NCI-H345 treated with DMSO at 0.1 percent for 48 hours (cell line): Measurements from ENCODE around the gene PCGF3.
A peak's percentile ranks its signal among the peaks of the same experiment; 100 is the strongest.
"Not testable (repeated sequence)": the region's sequence is repeated elsewhere in the genome, so short reads cannot be mapped to it uniquely, and the experiment has no call there.

Source experiments
- DNase-seq: peaks from one replicate; lab custom pipeline; 2025; ENCODE audit not compliant: unreplicated experiment; lab: John Stamatoyannopoulos, UW

Gene PCGF3

GRCh38 chr4:682490-683172, 23.0 kb upstream of the PCGF3 start:
- no peak for DNase-seq

DNA sequence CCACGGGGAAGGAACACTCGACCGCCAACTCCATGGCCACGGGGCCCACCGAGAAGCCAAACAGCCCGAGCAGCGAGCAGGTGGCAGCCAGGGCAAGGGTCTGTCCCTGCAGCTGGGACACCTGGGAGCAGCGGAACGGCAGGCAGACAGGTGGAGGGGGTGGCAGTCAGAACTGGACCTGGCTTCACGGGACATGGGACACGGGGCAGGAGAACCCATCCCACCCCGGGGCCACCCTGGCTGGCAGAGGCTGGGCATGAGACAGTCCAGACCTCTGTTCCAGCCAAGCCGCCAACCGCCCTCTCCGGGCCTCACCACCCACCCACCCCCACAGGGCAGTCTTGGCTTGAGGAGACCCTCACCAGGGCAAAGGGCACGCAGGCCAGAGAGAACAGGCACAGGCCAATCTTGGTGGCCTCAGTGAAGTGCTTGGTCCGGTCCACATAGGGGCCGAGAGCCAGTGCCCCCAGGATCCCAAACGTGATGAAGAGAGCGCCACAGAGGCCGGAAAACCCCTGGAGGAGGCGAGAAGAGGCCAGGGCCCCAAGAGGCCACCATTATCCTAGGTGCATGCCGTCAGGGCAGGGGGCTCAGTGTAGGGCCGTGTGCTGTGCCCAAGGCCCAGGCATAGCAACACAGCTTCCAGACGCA, 22.3 kb upstream of the PCGF3 start:
- no peak for DNase-seq

- peak; percentile 20 for DNase-seq
Observed at GRCh38 chr4:683982-684622, 21.5 kb upstream of the PCGF3 start.

DNA sequence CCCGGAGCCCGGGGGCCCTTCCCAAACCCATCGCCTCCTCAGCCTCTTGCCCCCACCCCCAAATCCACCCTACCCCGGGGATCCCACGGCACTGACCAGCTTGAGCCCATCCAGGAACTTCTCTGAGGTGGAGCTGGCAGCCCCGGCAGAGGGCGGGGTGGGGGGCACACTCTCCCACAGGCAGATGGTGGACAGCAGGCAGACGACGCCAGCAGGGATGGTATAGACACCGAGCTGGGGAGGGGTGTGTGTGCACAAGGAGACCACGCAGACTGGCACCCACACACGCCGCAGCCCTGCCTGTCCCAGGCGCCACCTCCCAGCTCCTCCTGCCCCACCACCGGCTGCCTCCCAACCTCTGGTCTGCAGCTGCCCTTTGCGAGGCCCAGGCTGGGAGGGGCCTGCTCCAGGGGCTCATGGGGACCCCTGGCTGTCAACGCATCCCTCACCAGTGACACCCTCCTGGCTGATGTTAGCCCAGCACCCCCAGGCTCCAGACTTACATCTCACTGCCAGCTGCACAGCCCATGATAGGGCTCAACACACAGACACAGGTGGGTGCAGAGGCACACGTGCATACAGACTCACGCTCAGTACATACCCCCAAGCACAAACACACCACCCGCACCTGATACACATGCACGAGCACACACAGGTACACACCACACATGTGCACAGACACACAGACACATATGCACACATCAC, 20.9 kb upstream of the PCGF3 start:
- no peak for DNase-seq

GRCh38 chr4:685679-686412, 19.8 kb upstream of the PCGF3 start:
- no peak for DNase-seq

GRCh38 chr4:686413-687040, 19.1 kb upstream of the PCGF3 start:
- DNase-seq: no peak

DNA sequence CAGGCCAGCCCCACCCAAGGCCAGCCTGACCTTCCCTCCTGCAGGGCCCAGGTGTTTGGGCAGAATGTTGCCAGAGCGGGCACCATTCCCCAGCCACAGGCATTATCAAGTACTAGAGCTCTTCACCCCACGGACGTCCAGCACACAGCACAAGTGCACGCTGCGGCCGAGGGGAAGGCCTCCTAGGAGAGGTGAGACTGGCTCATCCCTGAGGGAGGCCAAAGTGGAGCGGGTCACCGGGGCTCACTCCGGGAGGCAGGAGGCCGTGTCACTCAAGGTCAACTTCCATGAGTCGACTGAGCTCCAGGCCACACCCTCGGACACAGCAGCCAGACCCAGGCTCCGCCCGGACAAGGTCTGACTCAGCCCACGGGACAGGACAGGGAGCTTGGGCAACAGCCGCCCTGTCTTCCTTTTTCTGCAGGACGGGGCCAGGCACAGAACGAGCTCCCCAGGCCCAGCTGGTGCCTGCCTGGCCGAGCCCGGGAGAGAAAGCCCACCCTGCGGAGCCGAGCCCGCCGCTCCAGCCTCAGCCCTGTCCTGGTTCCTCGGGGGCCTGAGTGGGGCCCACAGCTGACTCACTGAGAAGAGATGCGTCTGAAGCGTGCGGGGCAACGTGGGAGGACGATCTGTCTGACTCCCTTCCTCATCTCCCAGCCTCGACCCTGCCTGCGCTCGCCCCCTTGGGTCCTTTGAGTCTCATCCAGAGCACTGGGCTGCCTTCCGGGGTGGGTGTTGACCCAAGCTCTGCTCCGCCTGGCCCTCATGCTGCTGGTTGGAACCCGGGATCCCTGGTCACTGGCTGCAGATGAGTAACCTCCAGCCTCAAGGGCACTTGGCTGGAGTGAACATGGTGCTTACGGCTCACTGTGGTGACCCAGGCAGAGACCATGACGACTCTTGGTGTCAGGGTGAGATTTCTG, 18.3 kb upstream of the PCGF3 start:
- no peak for DNase-seq

DNA sequence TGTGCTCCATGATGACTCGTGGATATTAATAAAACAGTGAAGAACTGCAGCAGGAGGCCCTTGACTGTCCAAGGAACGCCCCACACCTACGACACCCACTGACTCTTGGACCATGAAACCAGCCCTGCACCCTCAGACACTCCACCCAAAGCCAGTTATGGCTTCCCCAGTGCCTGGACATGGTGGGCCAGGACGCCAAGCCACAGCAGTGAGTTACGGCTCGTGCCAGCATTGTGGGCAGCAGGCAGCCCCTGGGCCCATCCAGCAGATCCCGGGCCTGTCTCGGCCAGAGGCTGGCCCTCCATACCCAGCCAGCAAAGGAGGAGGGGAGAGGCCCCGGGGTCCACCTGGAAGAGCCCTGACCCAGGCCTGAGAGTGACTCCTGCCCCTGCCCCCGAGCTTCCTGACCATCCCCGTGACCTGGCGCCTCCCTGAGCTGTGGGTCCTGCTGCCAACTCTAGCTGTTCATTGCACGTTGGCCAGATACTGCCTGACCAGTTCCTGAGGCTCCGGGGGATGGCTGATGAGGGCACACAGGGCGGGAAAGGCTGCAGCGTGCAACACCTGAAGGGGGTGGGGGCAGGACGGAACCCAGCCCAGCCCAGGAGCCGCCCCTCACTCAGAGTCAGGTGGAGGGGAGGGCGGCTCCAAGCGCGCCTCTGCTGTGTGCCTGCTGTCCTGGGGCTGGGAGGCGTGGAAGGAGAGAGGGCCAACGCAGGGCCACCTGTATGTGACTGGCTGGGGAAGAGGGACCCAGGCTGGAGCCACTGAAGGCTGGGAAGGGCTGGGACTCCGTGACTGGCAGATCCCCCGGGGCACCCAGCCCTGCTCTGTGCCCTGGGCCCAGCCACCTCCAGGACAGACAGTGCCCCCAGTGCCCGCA, 17.4 kb upstream of the PCGF3 start:
- DNase-seq: no peak

DNA sequence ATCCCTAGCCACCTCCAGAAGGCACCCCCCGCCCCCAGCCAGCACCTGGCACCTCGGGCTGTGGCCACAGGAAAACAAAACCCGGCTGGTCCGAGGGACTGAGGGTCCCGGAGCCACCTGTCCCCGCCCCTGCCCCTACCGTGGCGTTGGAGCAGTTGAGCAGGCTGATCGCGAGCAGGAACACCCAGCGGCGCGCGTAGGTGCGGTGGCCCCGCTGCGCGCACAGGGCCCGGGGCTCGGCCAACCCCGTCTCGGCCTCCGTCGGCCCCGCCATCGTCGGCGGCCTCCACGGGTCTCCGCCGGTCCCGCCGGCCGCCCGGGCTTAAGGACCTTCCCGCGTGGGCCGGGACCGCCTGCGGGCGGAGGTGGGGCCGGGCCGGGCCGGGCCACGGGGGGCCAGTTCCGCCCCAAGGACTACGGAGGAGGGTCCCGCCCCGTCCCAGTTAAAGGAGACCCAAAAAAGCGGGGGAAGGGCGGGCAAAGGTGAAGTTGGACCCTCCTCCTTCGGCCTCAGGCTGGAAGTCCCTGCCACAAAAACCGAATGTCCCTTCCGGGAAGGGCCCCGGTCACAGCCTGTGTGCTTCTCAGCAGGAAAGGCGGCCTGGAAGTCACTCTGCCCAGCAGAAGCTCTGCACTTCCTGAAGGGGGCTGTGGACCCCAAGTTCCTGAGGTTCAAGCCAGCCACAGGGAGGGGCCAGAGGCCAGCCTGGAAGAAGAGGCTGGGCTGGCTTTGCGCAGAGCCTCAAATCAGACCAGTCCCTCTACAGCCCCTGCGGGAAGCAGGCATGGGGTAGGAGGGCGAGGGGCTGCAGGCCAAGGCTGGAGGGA, 16.6 kb upstream of the PCGF3 start, which contains the start of gene SLC49A3:
Gene SLC49A3 (minus strand): TSS at position 298 of the 828 bp plus-strand sequence. CDS start 24 bp downstream, at position 274.
- DNase-seq: no peak

DNA sequence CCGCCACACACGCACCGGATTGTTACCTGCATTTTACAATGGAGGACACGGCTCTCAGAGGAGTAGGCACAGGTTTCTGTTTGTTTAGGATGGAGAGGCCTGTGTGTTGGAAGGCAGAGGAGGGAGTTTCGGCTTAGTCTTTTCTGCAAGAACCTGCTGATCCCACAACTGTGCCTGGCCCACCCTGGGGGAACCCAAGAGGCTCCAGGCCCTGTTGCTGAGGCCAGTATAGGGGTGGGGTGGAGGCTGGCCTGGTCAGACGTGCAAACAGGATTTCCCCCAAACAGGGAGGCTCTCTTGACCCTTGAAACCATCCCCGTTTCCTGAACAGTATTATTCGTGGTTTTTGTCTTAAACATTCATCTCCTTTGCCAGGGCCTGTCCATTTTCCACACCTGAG, 15.9 kb upstream of the PCGF3 start:
- no peak for DNase-seq

GRCh38 chr4:692771-693554, 12.7 kb upstream of the PCGF3 start:
- DNase-seq: no peak

GRCh38 chr4:694341-694940, 11.2 kb upstream of the PCGF3 start:
- not testable (repeated sequence) for DNase-seq

- DNase-seq: no peak
Observed at GRCh38 chr4:699816-700580, 5.6 kb upstream of the PCGF3 start.

DNA sequence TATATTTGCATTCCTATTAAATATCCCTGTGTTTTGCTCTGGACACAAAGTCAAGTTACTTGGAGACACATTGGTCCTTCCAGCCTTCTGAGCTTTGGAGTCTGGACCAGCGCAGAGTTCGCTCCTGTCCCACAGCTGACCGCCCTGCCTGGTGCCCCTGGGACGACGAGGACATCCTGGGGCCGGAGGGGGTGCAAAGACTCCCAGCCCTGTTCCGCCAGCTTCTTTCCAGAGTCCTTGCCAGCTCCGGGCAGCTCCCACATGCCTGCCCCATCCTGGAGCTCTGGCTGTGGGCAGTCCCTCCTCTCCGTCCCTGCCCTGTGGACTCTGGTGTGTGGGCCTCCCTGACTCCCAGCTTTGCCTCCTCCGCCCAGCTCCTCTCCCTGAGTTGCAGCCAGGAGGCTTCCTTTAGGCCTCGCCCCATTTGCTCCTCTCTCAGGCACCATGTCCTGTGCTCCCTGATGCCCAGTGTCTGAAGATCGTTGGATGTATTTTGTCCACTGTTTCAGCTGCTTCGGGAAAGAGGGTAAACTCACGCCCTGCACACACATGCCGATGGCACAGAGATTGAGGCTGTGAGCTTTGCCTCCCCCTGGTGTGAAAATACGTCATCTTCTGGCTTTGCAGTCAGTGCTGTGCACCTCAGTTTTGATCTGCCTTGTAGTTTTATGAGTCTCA, 4.9 kb upstream of the PCGF3 start:
- no peak for DNase-seq

DNA sequence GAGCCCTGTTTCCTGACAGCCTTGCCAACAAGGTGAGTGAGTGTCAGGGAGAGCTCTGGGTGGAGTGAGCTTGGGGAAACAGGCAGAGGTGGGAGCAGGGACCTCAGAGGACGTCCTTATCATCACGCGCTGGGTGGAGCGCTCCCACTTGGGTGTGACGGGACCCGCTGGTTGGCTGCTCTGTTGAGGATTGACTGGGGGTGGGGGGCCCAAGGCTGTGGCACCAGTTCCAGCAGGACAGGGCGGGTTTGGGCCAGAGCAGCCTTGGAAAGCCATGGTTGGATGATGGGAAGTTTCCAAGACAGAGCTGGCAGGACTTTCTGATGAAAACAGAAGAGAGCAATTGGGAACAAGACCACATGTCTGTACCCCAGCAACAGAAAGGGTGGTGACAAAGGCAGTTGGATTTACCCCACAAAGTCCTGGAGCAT, 3.0 kb upstream of the PCGF3 start:
- no peak for DNase-seq
